NCI-H1436 treated with DMSO at 0.1 percent for 48 hours (cell line): ENCODE measurements around the gene CD83.

Experiments
- DNase-seq: peaks from one replicate; lab custom pipeline; 2025; lab: John Stamatoyannopoulos, UW

CD83 gene

GRCh38 chr6:14126191-14126590, 8.6 kb downstream of the CD83 start:
- no peak for DNase-seq

GRCh38 chr6:14127611-14128010, 10.0 kb downstream of the CD83 start:
- no peak for DNase-seq

- no peak for DNase-seq
These were observed 10.4 kb downstream of the CD83 start for GRCh38 chr6:14128012-14128411.

GRCh38 chr6:14128746-14129145, 11.2 kb downstream of the CD83 start:
- no peak for DNase-seq

- no peak for DNase-seq
These were observed 12.0 kb downstream of the CD83 start for GRCh38 chr6:14129575-14129974.

- no peak for DNase-seq
These were observed 13.0 kb downstream of the CD83 start for GRCh38 chr6:14130435-14131075.

GRCh38 chr6:14131579-14131978, 14.0 kb downstream of the CD83 start:
- DNase-seq = no peak

- no peak for DNase-seq
These were observed 14.8 kb downstream of the CD83 start for GRCh38 chr6:14132244-14132920.

- no peak for DNase-seq
These were observed 15.3 kb downstream of the CD83 start for GRCh38 chr6:14132921-14133275.

- DNase-seq = no peak
These were observed 16.8 kb downstream of the CD83 start for GRCh38 chr6:14134211-14134910.

GRCh38 chr6:14135893-14136539, 18.4 kb downstream of the CD83 start:
- DNase-seq = no peak

- no peak for DNase-seq
These were observed 21.2 kb downstream of the CD83 start for GRCh38 chr6:14138701-14139215.

GRCh38 chr6:14141351-14142062, 23.9 kb downstream of the CD83 start:
- no peak for DNase-seq

GRCh38 chr6:14142063-14142450, 24.5 kb downstream of the CD83 start:
- DNase-seq = no peak

GRCh38 chr6:14142511-14143223, 25.1 kb downstream of the CD83 start:
- DNase-seq = no peak

GRCh38 chr6:14143305-14143704, 25.7 kb downstream of the CD83 start:
- DNase-seq = no peak

GRCh38 chr6:14144678-14145113, 27.1 kb downstream of the CD83 start:
- DNase-seq = peak; percentile 15

GRCh38 chr6:14146506-14147096, 29.0 kb downstream of the CD83 start:
- DNase-seq = no peak

GRCh38 chr6:14147891-14148290, 30.3 kb downstream of the CD83 start:
- no peak for DNase-seq

GRCh38 chr6:14148471-14148870, 30.9 kb downstream of the CD83 start:
- DNase-seq = no peak
